T-cell (primary cell): Measurements from ENCODE around the gene CXXC5. TPM values are rescaled to one million over a fixed set of nuclear protein-coding genes. Genes with fewer than 3 reads are reported as not detected.

Experiments used
- ATAC-seq, 4 experiments: fragments of 200-7000 bp in 3 of 4; fragments of 150-1000 bp in 1 of 4; cut with Tn5 transposase; replicated peaks in 1 of 4; 1 replicate in 3 of 4; 2 replicates in 1 of 4; pipeline ENCODE4 v1.10.0; 2021; ENCODE audit warnings: moderate library complexity in 3 of 4, mild to moderate bottlenecking in 2 of 4, moderate number of reproducible peaks in 1 of 4
- CTCF ChIA-PET, 2 donors: fragments of 300-600 bp; sonication (Branson Sonifier 250); formaldehyde crosslinking; loops; one replicate each; lab custom pipeline; 2022; ENCODE audit warnings: antibody characterized with exemption in 2 of 2; lab: Charles Lee
- POLR2A ChIA-PET, 2 donors: fragments of 300-600 bp; sonication (Branson Sonifier 250); formaldehyde crosslinking; loops; one replicate each; lab custom pipeline; 2022; ENCODE audit warnings: antibody characterized with exemption in 2 of 2; lab: Charles Lee
- DNase-seq, 35 experiments: peaks; one replicate each; pipeline versions ENCODE4 v3.0.0 to v3.0.0-alpha.2; 2013 to 2023
- H3K27ac ChIP-seq: one replicate; pipeline ENCODE4 v1.5.1; 2013; ENCODE audit warnings: low read length
- H3K27me3 ChIP-seq, 2 experiments: replicated peaks in 1 of 2; 1 replicate in 1 of 2; 2 replicates in 1 of 2; pipeline versions ENCODE4 v1.6.1 to v1.7.0; 2013; ENCODE audit warnings: low read length in 1 of 2, mixed read lengths in 1 of 2; ENCODE audit not compliant: control insufficient read depth in 2 of 2, insufficient read depth in 2 of 2; ENCODE audit errors: extremely low read depth in 1 of 2
- H3K36me3 ChIP-seq, 2 donors: 1 replicate in 1 of 2; 2 replicates in 1 of 2; pipeline versions ENCODE4 v1.6.1 to v1.7.0; 2013; ENCODE audit warnings: low read length in 1 of 2; ENCODE audit not compliant: control insufficient read depth in 2 of 2, insufficient read depth in 1 of 2; ENCODE audit errors: extremely low read depth in 1 of 2
- H3K4me1 ChIP-seq, 2 experiments: 1 replicate in 1 of 2; 2 replicates in 1 of 2; pipeline versions ENCODE4 v1.6.1 to v1.7.0; 2013; ENCODE audit warnings: low read length in 2 of 2, mixed read lengths in 1 of 2; ENCODE audit not compliant: insufficient read depth in 2 of 2, control insufficient read depth in 1 of 2; ENCODE audit errors: extremely low read depth in 1 of 2
- H3K4me3 ChIP-seq, 2 donors: 1 replicate in 1 of 2; 2 replicates in 1 of 2; pipeline versions ENCODE4 v1.5.1 to v1.7.0; 2013; ENCODE audit warnings: mild to moderate bottlenecking in 2 of 2, low read length in 1 of 2, moderate library complexity in 1 of 2; ENCODE audit not compliant: control insufficient read depth in 1 of 2; ENCODE audit errors: extremely low read depth in 1 of 2
- H3K9me3 ChIP-seq: 2 replicates; pipeline ENCODE4 v1.7.0; 2013
- H3K27ac Mint-ChIP-seq, 2 donors: one replicate each; pipeline ENCODE4 v1.8.0; 2020 to 2021; ENCODE audit warnings: mild to moderate bottlenecking in 2 of 2, mixed read lengths in 2 of 2
- H3K27me3 Mint-ChIP-seq, 2 donors: one replicate each; pipeline ENCODE4 v1.8.0; 2021 to 2022; ENCODE audit warnings: mixed read lengths in 2 of 2
- H3K36me3 Mint-ChIP-seq: one replicate; pipeline ENCODE4 v1.8.0; 2021; ENCODE audit warnings: mixed read lengths
- H3K4me1 Mint-ChIP-seq, 3 donors: one replicate each; pipeline ENCODE4 v1.8.0; 2020 to 2022; ENCODE audit warnings: mixed read lengths in 3 of 3, mild to moderate bottlenecking in 1 of 3
- H3K4me3 Mint-ChIP-seq, 3 donors: one replicate each; pipeline ENCODE4 v1.8.0; 2020 to 2022; ENCODE audit warnings: mild to moderate bottlenecking in 3 of 3, mixed read lengths in 3 of 3, moderate library complexity in 3 of 3
- H3K9me3 Mint-ChIP-seq, 3 donors: one replicate each; pipeline ENCODE4 v1.8.0; 2020 to 2022; ENCODE audit warnings: mixed read lengths in 3 of 3
- WGBS: methylation state at CpG from one replicate; pipeline ENCODE4 v1.1.5; 2013; ENCODE audit warnings: missing lambda C conversion rate; ENCODE audit not compliant: insufficient coverage; 5-methylcytosine and 5-hydroxymethylcytosine counted together
- total RNA-seq, 35 experiments: library from RNA in 6 of 35; stranded (reverse) in 6 of 35; fragments of 120-200 nt in 1 of 35; gene quantifications; one replicate each; pipeline versions ENCODE4 v1.2.1 to v1.2.4 and lab custom pipeline; 2013 to 2026

CXXC5 gene
- total RNA-seq, 5 donors from 2014 or later (not counting 1 experiment from before 2014, with no cell fraction given) = 5.1 to 7.6 (median 6.2) TPM

GRCh38 chr5:139686706-139687441 is 38.7 kb downstream of the CXXC5 start:
- H3K4me3 ChIP-seq = no peak overlapping the region
- CTCF ChIA-PET = interaction anchor here (0.6 to 1.0 kb wide), 3 partner anchors 25 to 111 kb away, joined by 3 read pairs; no protein-coding TSS in a partner anchor
- no peaks in the 10 kb centered on the region for H3K9me3 ChIP-seq
- Mint-ChIP-seq H3K9me3 (no peaks in the 10 kb centered on the region), H3K36me3 (peaks cover 4% of the 10 kb centered on the region), H3K4me3 (no peak overlapping the region), H3K27ac (no peak overlapping the region), H3K27me3 (no peaks in the 10 kb centered on the region), H3K4me1 (peaks cover 4 to 22% (median 18%) of the 10 kb centered on the region in 3 donors)
- ATAC-seq (no peak), DNase-seq (no peak)
- H3K36me3 ChIP-seq = no peaks in the 10 kb centered on the region
- peaks cover 0 to 28% of the 10 kb centered on the region in 2 experiments for H3K27me3 ChIP-seq
- 89% methylated on average over 13 of the region's 18 CpGs for WGBS
- H3K4me1 ChIP-seq = peaks cover 4 to 20% of the 10 kb centered on the region in 2 experiments
- POLR2A ChIA-PET = interaction anchor here in 1 of 2 donors (0.6 kb wide), 1 partner anchor 37 kb away, joined by 11 read pairs; no protein-coding TSS in a partner anchor
- H3K27ac ChIP-seq = no peak overlapping the region

- Mint-ChIP-seq H3K4me1 (peaks cover 4 to 22% (median 18%) of the 10 kb centered on the region in 3 donors), H3K36me3 (peaks cover 4% of the 10 kb centered on the region), H3K27me3 (no peaks in the 10 kb centered on the region), H3K4me3 (no peak overlapping the region), H3K9me3 (no peaks in the 10 kb centered on the region), H3K27ac (no peak overlapping the region)
- Histone ChIP-seq H3K27ac (no peak overlapping the region), H3K4me1 (peaks cover 4 to 20% of the 10 kb centered on the region in 2 experiments), H3K27me3 (peaks cover 0 to 29% of the 10 kb centered on the region in 2 experiments), H3K36me3 (no peaks in the 10 kb centered on the region), H3K4me3 (no peak overlapping the region), H3K9me3 (no peaks in the 10 kb centered on the region)
- ChIA-PET CTCF (interaction anchor here (0.6 to 1.0 kb wide), 3 partner anchors 24 to 112 kb away, joined by 3 read pairs; no protein-coding TSS in a partner anchor), POLR2A (interaction anchor here in 1 of 2 donors (0.6 kb wide), 1 partner anchor 36 kb away, joined by 11 read pairs; no protein-coding TSS in a partner anchor)
- ATAC-seq = no peak
- WGBS = 94% methylated on average over 6 of the region's 6 CpGs
- no peak for DNase-seq
Observed at GRCh38 chr5:139687656-139688055, 39.5 kb downstream of the CXXC5 start.

DNA sequence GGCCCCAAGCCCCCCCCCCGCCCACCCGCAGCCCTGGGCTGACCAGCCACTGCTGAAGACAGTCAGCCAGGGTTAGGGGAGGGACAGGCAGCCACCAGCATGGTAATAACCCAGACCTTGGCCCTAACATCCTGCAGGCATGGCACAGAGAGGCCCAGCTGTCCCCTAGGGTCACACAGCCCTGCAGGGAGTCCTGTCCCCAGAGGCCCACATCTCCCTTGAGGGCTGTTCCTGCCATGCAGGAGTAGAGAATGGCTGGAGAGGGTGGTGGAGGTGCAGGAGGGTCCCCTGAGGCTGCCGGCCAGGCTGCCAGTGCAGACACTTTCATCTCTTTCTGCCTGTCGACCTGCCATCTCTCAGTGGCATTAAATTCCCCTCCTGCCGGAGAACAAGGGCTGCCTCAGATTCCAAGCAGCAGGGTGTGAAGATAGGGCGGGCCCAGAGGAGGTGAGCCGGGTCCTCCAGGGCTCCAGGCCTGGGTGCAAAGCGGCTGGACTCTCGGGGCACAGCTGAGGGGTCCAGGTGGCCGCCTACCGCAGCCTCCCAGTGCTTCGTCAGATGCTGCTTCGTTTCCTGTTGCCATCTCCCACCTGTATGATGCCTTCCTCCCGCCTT is 40.0 kb downstream of the CXXC5 start:
- Mint-ChIP-seq H3K36me3 (peaks cover 1% of the 10 kb centered on the region), H3K9me3 (no peaks in the 10 kb centered on the region), H3K4me3 (no peak overlapping the region), H3K27ac (no peak overlapping the region), H3K4me1 (peaks cover 3 to 20% (median 18%) of the 10 kb centered on the region in 3 donors), H3K27me3 (no peaks in the 10 kb centered on the region)
- 63% methylated on average over 12 of the region's 14 CpGs for WGBS
- CTCF ChIA-PET = interaction anchor here (0.7 to 3.2 kb wide), 4 partner anchors 43 to 55 kb away, joined by 3 to 31 read pairs (median 6); no protein-coding TSS in a partner anchor
- DNase-seq (no peak), ATAC-seq (no peak)
- Histone ChIP-seq H3K4me3 (no peak overlapping the region), H3K4me1 (peaks cover 4 to 20% of the 10 kb centered on the region in 2 experiments), H3K9me3 (no peaks in the 10 kb centered on the region), H3K27me3 (peaks cover 0 to 31% of the 10 kb centered on the region in 2 experiments), H3K27ac (no peak overlapping the region), H3K36me3 (no peaks in the 10 kb centered on the region)
- POLR2A ChIA-PET = no interaction called here

DNA sequence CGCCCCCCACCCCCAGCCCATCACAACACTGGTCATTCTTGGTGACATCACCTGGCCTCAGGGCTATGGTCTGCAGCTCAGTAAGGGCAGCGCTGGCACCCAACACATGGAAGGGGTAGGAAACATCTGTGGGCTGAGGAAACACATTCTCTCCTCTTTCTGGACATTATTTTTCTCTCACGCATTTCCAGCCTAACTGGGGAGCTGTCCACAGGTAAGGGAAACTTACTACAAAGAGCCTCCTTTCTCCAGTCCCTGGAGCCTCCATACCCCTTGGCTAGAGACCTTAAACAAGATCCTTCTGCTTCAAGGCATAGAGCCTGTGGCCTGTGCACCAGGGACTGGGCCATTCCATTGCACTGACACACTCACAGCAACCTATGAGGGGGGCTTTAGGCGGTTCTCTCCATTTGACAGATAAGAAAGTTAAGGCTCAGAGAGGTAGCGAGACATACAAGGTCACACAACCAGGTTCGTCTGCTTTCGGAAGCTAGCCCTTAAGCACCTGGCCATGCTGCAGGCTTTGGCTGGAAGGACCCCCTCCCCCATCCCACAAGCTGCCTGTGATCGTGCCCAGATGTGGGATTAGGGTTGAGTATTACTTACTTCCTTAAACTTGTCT is 40.7 kb downstream of the CXXC5 start:
- ChIA-PET POLR2A (interaction anchor here in 1 of 2 donors (0.6 kb wide), 1 partner anchor 30 kb away, joined by 3 read pairs; no protein-coding TSS in a partner anchor), CTCF (interaction anchor here (0.5 to 3.2 kb wide), 4 partner anchors 17 to 55 kb away, joined by 3 to 31 read pairs (median 6); no protein-coding TSS in a partner anchor)
- Histone ChIP-seq H3K27ac (no peak overlapping the region), H3K9me3 (no peaks in the 10 kb centered on the region), H3K27me3 (peaks cover 0 to 34% of the 10 kb centered on the region in 2 experiments), H3K4me1 (peaks cover 3 to 20% of the 10 kb centered on the region in 2 experiments), H3K36me3 (no peaks in the 10 kb centered on the region), H3K4me3 (no peak overlapping the region)
- DNase-seq (no peak), ATAC-seq (no peak)
- no peak overlapping the region for H3K4me3 Mint-ChIP-seq
- no peak overlapping the region for H3K27ac Mint-ChIP-seq
- WGBS = 40% methylated on average over 1 of the region's 8 CpGs
- H3K9me3 Mint-ChIP-seq = no peaks in the 10 kb centered on the region
- peaks cover 3 to 15% (median 15%) of the 10 kb centered on the region in 3 donors for H3K4me1 Mint-ChIP-seq
- H3K27me3 Mint-ChIP-seq = no peaks in the 10 kb centered on the region
- H3K36me3 Mint-ChIP-seq = no peaks in the 10 kb centered on the region

- DNase-seq = no peak
- Histone ChIP-seq H3K9me3 (no peaks in the 10 kb centered on the region), H3K36me3 (no peaks in the 10 kb centered on the region), H3K4me3 (no peak overlapping the region), H3K4me1 (peaks cover 0 to 15% of the 10 kb centered on the region in 2 experiments), H3K27ac (no peak overlapping the region), H3K27me3 (peaks cover 0 to 33% of the 10 kb centered on the region in 2 experiments)
- Mint-ChIP-seq H3K36me3 (no peaks in the 10 kb centered on the region), H3K27ac (no peak overlapping the region), H3K9me3 (no peaks in the 10 kb centered on the region), H3K4me3 (no peak overlapping the region), H3K27me3 (no peaks in the 10 kb centered on the region), H3K4me1 (peaks cover under 1 to 10% (median 8%) of the 10 kb centered on the region in 3 donors)
- peak in 1 of 4 experiments; percentile 52 for ATAC-seq
- ChIA-PET CTCF (interaction anchor here (0.5 to 3.2 kb wide), 6 partner anchors 19 to 267 kb away, joined by 3 to 31 read pairs (median 4); no protein-coding TSS in a partner anchor), POLR2A (no interaction called here)
- WGBS = 81% methylated on average over 14 of the region's 16 CpGs
Observed at GRCh38 chr5:139689631-139690063, 41.5 kb downstream of the CXXC5 start.
